Measurements from ENCODE around the gene LFNG.

- TF ChIP-seq FOXK2 (IDR thresholded peaks at IDR 0.05) = no peak
- no peak for TF ChIP-seq BHLHE40 (IDR thresholded peaks at IDR 0.05; ENCODE audit: borderline replicate concordance)
- no peak for TF ChIP-seq SP1 (IDR thresholded peaks at IDR 0.05)
- no peak for TF ChIP-seq TARDBP (IDR thresholded peaks at IDR 0.05)
Measured at GRCh38 chr7:2553831-2554581, 34.4 kb downstream of the LFNG start.

Measured in HEK293T (cell line).